SK-N-SH treated with all-trans-retinoic acid at 6 μM for 48 hours (cell line): ENCODE measurements around the gene GSTM3.

Experiments used
- ATAC-seq: fragments of 200-7000 bp; cut with Tn5 transposase; 3 replicates; pipeline ENCODE4 v1.9.1; 2020; ENCODE audit warnings: mild to moderate bottlenecking, moderate library complexity
- ARNTL ChIP-seq: fragments of 450-650 bp; formaldehyde crosslinking; IDR thresholded peaks from 2 replicates; pipeline ENCODE4 v1.5.0; 2020; ENCODE audit warnings: low read depth, mild to moderate bottlenecking, moderate library complexity, borderline replicate concordance
- BACH2 ChIP-seq: fragments of 250-450 bp; sonication (Bioruptor Pico); IDR thresholded peaks from 2 replicates; pipeline ENCODE4 v1.9.0; 2021; ENCODE audit warnings: mild to moderate bottlenecking, borderline replicate concordance
- CSDC2 ChIP-seq: fragments of 250-450 bp; sonication (Bioruptor Pico); IDR thresholded peaks from 2 replicates; pipeline ENCODE4 v1.5.0; 2020; ENCODE audit warnings: mild to moderate bottlenecking, moderate library complexity
- ESRRG ChIP-seq: fragments of 250-450 bp; sonication (Bioruptor Pico); IDR thresholded peaks from 2 replicates; pipeline ENCODE4 v1.6.1; 2021; ENCODE audit warnings: mild to moderate bottlenecking
- GLIS3 ChIP-seq: fragments of 250-450 bp; sonication (Bioruptor Pico); IDR thresholded peaks from 2 replicates; pipeline ENCODE4 v1.5.0; 2020; ENCODE audit warnings: mild to moderate bottlenecking, moderate library complexity
- ISL1 ChIP-seq: fragments of 250-450 bp; sonication (Bioruptor Pico); IDR thresholded peaks from 2 replicates; pipeline ENCODE4 v2.1.2; 2022; ENCODE audit warnings: mild to moderate bottlenecking, moderate library complexity
- OSR1 ChIP-seq: fragments of 250-450 bp; sonication (Bioruptor Pico); IDR thresholded peaks from 2 replicates; pipeline ENCODE4 v1.8.0; 2022; ENCODE audit warnings: moderate library complexity, mild to moderate bottlenecking, inconsistent platforms
- PATZ1 ChIP-seq: fragments of 250-450 bp; sonication (Bioruptor Pico); IDR thresholded peaks from 2 replicates; pipeline ENCODE4 v1.8.0; 2020; ENCODE audit warnings: mild to moderate bottlenecking, moderate library complexity, borderline replicate concordance
- POU6F1 ChIP-seq: fragments of 250-450 bp; sonication (Bioruptor Pico); IDR thresholded peaks from 2 replicates; pipeline ENCODE4 v1.8.0; 2021; ENCODE audit warnings: low read depth, mild to moderate bottlenecking, moderate library complexity, borderline replicate concordance
- PPARA ChIP-seq: fragments of 250-450 bp; sonication (Bioruptor Pico); IDR thresholded peaks from 2 replicates; pipeline ENCODE4 v1.5.0; 2020; ENCODE audit warnings: mild to moderate bottlenecking, borderline replicate concordance
- RARB ChIP-seq: fragments of 250-450 bp; sonication (Bioruptor Pico); IDR thresholded peaks from 2 replicates; pipeline ENCODE4 v1.8.0; 2021; ENCODE audit warnings: mild to moderate bottlenecking, moderate library complexity
- SNAI2 ChIP-seq: fragments of 250-450 bp; sonication (Bioruptor Pico); IDR thresholded peaks from 2 replicates; pipeline ENCODE4 v1.5.0; 2020; ENCODE audit warnings: mild to moderate bottlenecking, moderate library complexity
- TCF4 ChIP-seq: fragments of 250-450 bp; sonication (Bioruptor Pico); IDR thresholded peaks from 2 replicates; pipeline ENCODE4 v1.8.0; 2021; ENCODE audit warnings: mild to moderate bottlenecking, moderate library complexity, borderline replicate concordance
- TOX ChIP-seq: fragments of 250-450 bp; sonication (Bioruptor Pico); IDR thresholded peaks from 2 replicates; pipeline ENCODE4 v1.8.0; 2021; ENCODE audit warnings: mild to moderate bottlenecking, moderate library complexity, borderline replicate concordance
- ZC3H10 ChIP-seq: fragments of 250-450 bp; sonication (Bioruptor Pico); IDR thresholded peaks from 2 replicates; pipeline ENCODE4 v1.5.1; 2021; ENCODE audit warnings: mild to moderate bottlenecking, moderate library complexity
- ZFP3 ChIP-seq: fragments of 250-450 bp; sonication (Bioruptor Pico); IDR thresholded peaks from 2 replicates; pipeline ENCODE4 v1.5.0; 2020; ENCODE audit warnings: mild to moderate bottlenecking, moderate library complexity
- ZFP30 ChIP-seq: fragments of 450-650 bp; formaldehyde crosslinking; IDR thresholded peaks from 2 replicates; pipeline ENCODE4 v1.5.0; 2022; ENCODE audit warnings: mild to moderate bottlenecking, moderate library complexity
- ZNF565 ChIP-seq: fragments of 450-650 bp; formaldehyde crosslinking; conservative IDR thresholded peaks from 2 replicates; pipeline ENCODE4 v1.5.0; 2020; ENCODE audit warnings: low read depth, mild to moderate bottlenecking, moderate library complexity
- ZNF70 ChIP-seq: fragments of 450-650 bp; formaldehyde crosslinking; IDR thresholded peaks from 2 replicates; pipeline ENCODE4 v1.5.0; 2020; ENCODE audit warnings: mild to moderate bottlenecking, moderate library complexity
- ZNF8 ChIP-seq: fragments of 450-650 bp; formaldehyde crosslinking; IDR thresholded peaks from 2 replicates; pipeline ENCODE4 v1.5.0; 2020; ENCODE audit warnings: mild to moderate bottlenecking, moderate library complexity
- TF ChIP-seq, protein P1 (sequence below): fragments of 250-450 bp; sonication (Bioruptor Pico); IDR thresholded peaks from 2 replicates; pipeline ENCODE4 v1.5.1; 2021; ENCODE audit warnings: mild to moderate bottlenecking, moderate library complexity

The GSTM3 gene

GRCh38 chr1:109777436-109777835, 36.6 kb upstream of the GSTM3 start:
- TF ChIP-seq TOX (CRISPR knock-in tag) (no peak), BACH2 (CRISPR knock-in tag) (no peak), CSDC2 (CRISPR knock-in tag) (no peak), ARNTL (CRISPR knock-in tag) (no peak), POU6F1 (CRISPR knock-in tag) (no peak), OSR1 (CRISPR knock-in tag) (no peak), ISL1 (no peak), PPARA (CRISPR knock-in tag) (no peak), ZNF8 (CRISPR knock-in tag) (no peak), SNAI2 (no peak), ESRRG (CRISPR knock-in tag) (no peak), ZC3H10 (CRISPR knock-in tag) (no peak)
- no peak for ATAC-seq

- TF ChIP-seq ZNF565 (no peak), BACH2 (CRISPR knock-in tag) (no peak), ZNF70 (no peak), TCF4 (CRISPR knock-in tag) (no peak), GLIS3 (CRISPR knock-in tag) (no peak), POU6F1 (CRISPR knock-in tag) (no peak), ESRRG (CRISPR knock-in tag) (no peak), ZC3H10 (CRISPR knock-in tag) (no peak)
- ATAC-seq, result peak; percentile 85
These were observed 36.1 kb upstream of the GSTM3 start for GRCh38 chr1:109776911-109777310.

DNA sequence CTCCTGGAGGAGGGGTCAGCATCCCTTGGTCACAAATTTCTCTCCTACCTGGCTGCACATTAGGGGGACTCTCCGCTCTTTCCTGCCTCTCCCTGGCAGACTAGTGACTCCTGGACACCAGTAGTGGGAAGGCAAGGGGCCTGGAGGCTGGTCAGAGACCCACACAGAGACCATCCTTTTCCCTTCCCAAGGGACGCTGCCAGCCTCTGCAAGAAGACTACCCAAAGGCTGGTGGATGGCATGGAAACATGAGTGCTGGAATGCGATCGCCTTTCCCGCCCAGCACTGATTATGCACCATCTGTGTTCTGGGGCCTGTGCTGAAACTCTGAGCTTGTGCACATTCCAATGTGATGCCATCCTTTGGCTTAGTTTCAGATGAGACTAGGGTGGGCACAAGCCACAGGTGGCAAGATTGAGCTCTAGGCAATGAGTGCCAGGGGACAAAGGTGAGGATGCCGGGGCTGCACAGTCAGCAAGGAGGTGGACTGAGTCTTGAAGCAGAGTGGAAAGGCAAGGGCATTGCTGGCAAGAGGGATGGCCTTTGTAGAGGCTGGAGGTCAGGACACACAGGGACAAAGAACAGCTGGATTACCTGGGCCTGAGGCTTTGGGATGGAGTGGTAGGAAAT, 35.5 kb upstream of the GSTM3 start:
- ATAC-seq, result no peak
- TF ChIP-seq POU6F1 (CRISPR knock-in tag) (no peak), ESRRG (CRISPR knock-in tag) (no peak), RARB (no peak), TCF4 (CRISPR knock-in tag) (no peak), PATZ1 (CRISPR knock-in tag) (no peak), ZNF565 (no peak), ZNF70 (no peak), ISL1 (no peak)
- TF ChIP-seq, protein P1, sequence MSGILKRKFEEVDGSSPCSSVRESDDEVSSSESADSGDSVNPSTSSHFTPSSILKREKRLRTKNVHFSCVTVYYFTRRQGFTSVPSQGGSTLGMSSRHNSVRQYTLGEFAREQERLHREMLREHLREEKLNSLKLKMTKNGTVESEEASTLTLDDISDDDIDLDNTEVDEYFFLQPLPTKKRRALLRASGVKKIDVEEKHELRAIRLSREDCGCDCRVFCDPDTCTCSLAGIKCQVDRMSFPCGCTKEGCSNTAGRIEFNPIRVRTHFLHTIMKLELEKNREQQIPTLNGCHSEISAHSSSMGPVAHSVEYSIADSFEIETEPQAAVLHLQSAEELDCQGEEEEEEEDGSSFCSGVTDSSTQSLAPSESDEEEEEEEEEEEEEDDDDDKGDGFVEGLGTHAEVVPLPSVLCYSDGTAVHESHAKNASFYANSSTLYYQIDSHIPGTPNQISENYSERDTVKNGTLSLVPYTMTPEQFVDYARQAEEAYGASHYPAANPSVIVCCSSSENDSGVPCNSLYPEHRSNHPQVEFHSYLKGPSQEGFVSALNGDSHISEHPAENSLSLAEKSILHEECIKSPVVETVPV, result no peak
- TF ChIP-seq, all 23 proteins: peak for 0

DNA sequence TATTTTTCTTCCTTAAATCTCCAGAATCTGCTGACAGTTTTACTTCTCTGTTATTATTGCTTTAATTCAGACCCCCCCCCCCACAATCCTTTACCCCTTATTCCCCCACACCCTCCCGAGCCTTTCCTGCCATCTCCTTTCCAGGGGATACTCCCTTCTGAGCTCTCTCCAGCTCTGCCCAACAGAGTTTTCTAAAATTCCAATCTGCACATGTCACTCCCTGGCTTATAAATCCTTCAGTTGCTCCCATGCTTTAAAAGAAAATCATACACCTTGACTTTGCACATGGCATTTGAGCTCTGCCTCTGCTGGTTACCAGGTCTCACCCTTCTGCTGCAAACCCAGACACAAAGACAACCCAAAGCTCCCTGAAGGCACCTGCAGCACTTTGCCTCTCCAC, 34.6 kb upstream of the GSTM3 start:
- TF ChIP-seq ZFP30 (CRISPR knock-in tag) (no peak), ZNF8 (CRISPR knock-in tag) (no peak), ZFP3 (no peak), SNAI2 (no peak), ZC3H10 (CRISPR knock-in tag) (no peak), ZNF565 (no peak), PATZ1 (CRISPR knock-in tag) (no peak), GLIS3 (CRISPR knock-in tag) (no peak), BACH2 (CRISPR knock-in tag) (no peak), OSR1 (CRISPR knock-in tag) (no peak), RARB (no peak)
- TF ChIP-seq, protein P1, result no peak
- ATAC-seq, result no peak
